ENCODE results near the gene SLC7A5.
"Not testable (repeated sequence)": the region's sequence is repeated elsewhere in the genome, so short reads cannot be mapped to it uniquely, and the experiment has no call there.

Gene SLC7A5

DNA sequence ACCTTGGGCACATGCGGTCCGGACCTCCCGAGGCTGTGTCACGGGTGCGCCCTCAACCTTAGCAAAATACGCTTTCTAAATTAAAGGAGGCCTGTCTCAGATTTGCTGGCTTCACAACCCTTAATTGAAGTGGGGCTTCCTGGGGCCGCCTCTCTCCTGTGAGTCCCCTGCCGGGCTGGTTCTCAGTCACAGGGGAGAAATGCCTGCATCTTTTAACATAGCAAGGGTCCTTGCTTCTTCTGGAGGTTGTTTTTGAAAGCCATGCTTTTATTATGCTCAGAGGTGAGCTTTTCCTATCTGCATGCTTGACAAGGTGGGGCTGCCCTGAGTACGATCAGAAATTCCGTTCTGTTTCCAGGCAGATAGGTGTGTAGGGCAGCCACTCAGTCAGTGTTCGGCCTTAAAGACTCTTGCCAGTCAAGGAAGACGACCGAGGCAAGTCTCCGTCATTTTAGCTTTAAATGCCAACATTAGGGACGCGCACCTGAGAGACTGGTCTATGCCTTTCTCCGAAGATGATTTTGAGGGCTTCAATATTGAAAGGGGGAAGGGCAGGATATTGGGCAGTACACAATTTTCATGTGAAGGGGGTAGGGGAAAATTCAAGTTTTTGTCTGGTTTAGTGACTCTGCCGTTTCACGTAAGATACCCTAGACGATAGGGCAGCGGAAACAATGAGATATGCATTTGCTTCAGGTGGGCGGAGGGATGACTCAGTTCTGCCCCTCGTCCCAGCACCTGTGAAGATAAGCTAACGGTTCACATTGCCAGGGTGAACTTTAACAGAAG lies 5.5 kb upstream of the SLC7A5 start:
- POLR2A ChIA-PET (ENCODE audit: low non-redundant PET) = no interaction called here

DNA sequence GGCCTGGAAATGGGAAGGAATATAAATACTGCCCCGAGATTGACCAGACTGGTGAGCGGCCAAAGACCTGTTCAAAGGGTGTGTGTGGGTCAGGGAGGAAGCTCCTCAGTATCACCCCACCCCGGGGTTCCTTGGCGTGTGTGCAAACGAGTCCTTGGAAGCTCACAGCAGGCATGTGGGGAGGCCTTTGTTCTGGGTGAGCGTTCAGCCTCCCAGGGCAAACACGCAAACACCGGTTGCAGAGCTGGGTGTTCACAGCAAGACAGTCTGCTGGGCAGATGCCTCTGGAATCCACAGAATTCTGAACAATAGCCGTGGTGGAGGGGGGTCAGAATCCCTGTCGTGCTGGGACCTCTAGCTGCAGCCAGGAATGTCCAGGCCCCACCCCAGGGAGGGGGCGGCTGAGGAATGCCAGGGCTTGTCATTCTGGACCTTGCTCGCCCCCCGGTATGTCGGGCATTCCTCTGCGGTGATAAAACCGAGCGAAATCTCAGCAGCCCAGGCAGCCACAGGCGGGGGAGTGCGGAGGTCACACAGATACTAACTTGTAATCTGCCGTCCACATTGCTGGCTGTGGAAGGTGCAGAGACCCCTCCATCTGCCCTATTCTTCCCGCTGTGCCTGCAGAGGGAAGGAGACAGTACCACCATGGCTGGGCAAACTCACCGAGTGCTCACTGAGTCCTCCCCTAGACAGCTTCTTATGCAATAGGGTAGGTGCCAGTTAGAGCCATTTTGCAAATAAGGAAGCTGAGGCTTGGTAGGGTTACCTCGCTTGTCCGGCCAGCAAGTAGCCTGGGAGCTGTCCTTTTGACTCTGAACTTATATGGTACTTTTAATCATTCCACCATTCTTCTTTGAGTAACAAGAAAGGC lies 1.3 kb upstream of the SLC7A5 start:
- ChIA-PET POLR2A (ENCODE audit: low non-redundant PET) (interaction anchor here (0.6 kb wide), 1 partner anchor 46 kb away, joined by 4 read pairs; no protein-coding TSS in a partner anchor), CTCF (interaction anchor here (0.7 to 7.7 kb wide), 18 partner anchors 18 to 567 kb away, joined by 3 to 53 read pairs (median 5); no protein-coding TSS in a partner anchor)
- DNase-seq (ENCODE audit: low spot score) = peak; percentile 87
- peak overlapping the region; percentile 99 for H3K27ac ChIP-seq

More for the DNA sequence above, 5.5 kb upstream of the SLC7A5 start:
- no peak overlapping the region for H3K27ac ChIP-seq
- TF ChIP-seq, protein P1, sequence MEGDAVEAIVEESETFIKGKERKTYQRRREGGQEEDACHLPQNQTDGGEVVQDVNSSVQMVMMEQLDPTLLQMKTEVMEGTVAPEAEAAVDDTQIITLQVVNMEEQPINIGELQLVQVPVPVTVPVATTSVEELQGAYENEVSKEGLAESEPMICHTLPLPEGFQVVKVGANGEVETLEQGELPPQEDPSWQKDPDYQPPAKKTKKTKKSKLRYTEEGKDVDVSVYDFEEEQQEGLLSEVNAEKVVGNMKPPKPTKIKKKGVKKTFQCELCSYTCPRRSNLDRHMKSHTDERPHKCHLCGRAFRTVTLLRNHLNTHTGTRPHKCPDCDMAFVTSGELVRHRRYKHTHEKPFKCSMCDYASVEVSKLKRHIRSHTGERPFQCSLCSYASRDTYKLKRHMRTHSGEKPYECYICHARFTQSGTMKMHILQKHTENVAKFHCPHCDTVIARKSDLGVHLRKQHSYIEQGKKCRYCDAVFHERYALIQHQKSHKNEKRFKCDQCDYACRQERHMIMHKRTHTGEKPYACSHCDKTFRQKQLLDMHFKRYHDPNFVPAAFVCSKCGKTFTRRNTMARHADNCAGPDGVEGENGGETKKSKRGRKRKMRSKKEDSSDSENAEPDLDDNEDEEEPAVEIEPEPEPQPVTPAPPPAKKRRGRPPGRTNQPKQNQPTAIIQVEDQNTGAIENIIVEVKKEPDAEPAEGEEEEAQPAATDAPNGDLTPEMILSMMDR (conservative IDR thresholded peaks at IDR 0.05; ENCODE audit: low read depth) = no peak
- CTCF ChIA-PET = no interaction called here
- no peak for DNase-seq (ENCODE audit: low spot score)

DNA sequence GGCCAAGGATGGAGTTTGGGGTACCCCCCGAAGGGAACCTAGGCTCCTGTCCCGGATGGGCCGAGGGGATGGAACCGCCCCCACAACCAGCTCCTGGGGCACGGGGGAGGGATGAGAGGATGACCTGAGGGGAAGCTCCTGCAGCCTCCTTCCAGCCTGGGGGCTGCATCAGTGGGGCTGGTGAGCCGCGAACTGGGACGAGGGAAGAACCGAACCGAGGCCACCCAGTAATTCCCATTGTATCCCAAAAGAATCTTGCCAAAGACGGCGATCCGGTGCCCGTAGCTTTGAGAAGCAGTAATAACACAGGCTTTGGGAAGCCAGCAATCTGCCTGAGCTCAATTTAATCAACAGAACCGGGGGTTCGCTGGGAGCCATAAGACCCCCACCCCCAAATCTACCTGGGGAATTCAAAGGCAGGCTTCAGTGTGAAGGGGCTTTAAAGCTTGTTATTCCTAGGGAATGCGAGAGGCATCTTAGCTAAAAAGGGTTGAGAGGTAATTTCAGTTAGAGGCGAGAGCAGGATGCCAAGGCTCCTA lies 641 bp upstream of the SLC7A5 start:
- POLR2A ChIA-PET (ENCODE audit: low non-redundant PET) = interaction anchor here (0.9 kb wide), 1 partner anchor 23 kb away, joined by 4 read pairs; no protein-coding TSS in a partner anchor

DNA sequence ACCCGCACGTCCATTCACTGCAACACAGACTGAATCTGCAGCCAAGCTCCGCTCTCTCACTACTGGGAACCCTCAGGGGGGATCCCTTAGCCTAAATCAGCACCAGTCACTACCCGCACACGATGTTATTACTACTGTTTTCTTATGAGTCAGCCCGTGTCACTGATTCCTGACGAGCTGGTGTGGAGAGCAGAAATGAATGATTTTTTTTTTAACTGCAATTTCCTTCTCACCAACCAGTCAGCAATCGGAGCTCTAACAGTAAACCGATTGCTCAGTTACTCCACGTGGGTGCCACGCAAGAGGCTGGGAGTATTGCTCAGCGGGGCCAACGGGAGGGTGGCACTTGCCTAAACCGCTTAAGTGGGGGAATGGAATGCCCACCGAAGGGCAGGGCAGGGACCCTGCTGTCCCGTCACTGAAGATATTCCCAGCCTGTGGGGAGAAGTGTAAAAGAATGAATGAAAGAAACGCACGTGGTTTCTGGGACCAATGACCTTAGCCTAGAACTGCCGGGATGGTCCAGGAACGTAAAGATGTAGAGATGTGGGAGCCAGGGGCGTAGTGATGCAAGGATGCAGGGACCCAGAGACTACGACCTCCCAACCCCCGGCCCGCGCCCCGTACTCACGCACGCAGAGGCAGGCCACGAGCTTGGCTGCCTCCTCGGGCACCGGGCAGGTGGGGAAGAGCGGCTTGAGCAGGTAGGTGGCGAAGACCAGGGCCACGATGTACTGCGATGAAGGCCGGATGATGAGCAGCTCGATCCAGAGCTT lies 865 bp downstream of the SLC7A5 start:
- ChIA-PET CTCF (interaction anchor here (1.0 to 7.7 kb wide), 3 partner anchors 18 to 89 kb away, joined by 3 to 48 read pairs (median 3); no protein-coding TSS in a partner anchor), POLR2A (ENCODE audit: low non-redundant PET) (interaction anchor here (0.7 kb wide), 1 partner anchor 166 kb away, joined by 6 read pairs; no protein-coding TSS in a partner anchor)
- DNase-seq (ENCODE audit: low spot score) = not testable (repeated sequence)

More for the DNA sequence above, 641 bp upstream of the SLC7A5 start:
- CTCF ChIA-PET = interaction anchor here (1.0 to 7.7 kb wide), 4 partner anchors 20 to 101 kb away, joined by 3 to 53 read pairs (median 34); no protein-coding TSS in a partner anchor
- DNase-seq (ENCODE audit: low spot score) = not testable (repeated sequence)
- peak overlapping the region; percentile 99 for H3K27ac ChIP-seq

DNA sequence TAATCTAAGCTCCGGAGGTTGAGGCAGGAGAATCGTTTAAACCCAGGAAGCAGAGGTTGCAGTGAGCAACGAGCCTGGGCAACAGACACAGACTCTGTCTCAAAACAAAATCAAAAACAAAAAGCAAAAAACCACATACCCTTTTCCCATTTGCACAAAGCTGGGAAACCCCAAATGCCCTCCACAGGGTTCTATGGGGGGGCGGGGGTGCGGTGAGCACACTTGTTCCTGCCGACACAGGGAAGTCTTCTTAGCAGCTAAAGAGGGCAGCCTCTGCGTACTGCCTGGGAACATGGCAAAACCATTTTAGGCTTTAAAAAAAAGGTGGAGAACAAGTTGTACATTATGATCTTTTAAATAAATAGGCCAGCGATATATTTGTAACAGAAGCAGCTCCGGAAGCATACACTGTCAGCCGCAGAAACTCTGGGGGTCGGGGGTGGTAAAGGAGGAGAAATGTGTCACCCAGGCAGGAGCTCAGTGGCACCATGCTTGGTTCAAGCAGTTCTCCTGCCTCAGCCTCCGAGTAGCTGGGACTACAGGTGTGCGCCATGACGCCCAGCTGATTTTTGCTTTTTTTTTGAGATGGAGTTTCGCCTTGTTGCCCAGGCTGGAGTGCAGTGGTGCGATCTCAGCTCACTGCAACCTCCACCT lies 3.3 kb downstream of the SLC7A5 start:
- ChIA-PET POLR2A (ENCODE audit: low non-redundant PET) (interaction anchor here (0.8 to 1.5 kb wide), 2 partner anchors 11 to 37 kb away, joined by 3 to 4 read pairs; no protein-coding TSS in a partner anchor), CTCF (interaction anchor here (1.5 to 7.7 kb wide), 2 partner anchors 16 to 87 kb away, joined by 6 to 48 read pairs; no protein-coding TSS in a partner anchor)
- H3K27ac ChIP-seq = peak overlapping the region; percentile 99
- DNase-seq (ENCODE audit: low spot score) = not testable (repeated sequence)

More for the DNA sequence above, 865 bp downstream of the SLC7A5 start:
- H3K27ac ChIP-seq = peak overlapping the region; percentile 99

DNA sequence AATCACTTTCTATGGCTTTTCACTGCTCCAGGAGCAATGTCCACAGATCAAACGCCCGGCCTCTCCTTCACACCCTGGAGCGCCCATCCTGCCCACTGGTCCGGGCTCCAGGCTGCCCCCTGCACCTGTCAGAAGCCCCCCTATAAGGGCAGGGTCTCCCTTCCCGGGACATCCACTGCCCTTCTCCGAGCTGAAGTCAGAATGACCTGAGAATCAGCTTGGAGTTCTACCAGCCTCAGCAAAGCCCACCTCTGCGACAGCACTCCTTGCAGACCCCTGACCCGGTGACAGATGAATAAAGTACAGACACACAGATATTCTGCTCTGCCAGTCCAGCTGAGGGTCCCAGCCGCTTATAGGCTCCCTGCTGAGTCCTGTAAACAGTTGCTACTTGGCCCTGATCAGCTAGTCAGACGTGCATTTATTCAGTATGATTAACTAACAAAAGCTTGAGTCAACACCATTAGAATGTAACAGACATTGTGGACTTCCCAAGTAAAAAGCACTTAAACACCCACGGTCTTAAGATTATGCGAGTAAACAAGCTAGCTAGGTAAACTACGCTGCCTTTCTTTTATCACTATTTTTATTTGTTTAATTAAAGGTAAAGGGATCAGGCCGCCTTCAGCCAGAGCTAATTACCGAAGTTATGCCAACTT lies 4.8 kb downstream of the SLC7A5 start:
- DNase-seq (ENCODE audit: low spot score) = no peak
- TF ChIP-seq, protein P1 (conservative IDR thresholded peaks at IDR 0.05; ENCODE audit: low read depth) = no peak
- H3K27ac ChIP-seq = peak overlapping the region; percentile 98
- ChIA-PET POLR2A (ENCODE audit: low non-redundant PET) (interaction anchor here (0.6 kb wide), 1 partner anchor 19 kb away, joined by 3 read pairs; no protein-coding TSS in a partner anchor), CTCF (interaction anchor here (7.7 kb wide), 1 partner anchor 14 kb away, joined by 48 read pairs; no protein-coding TSS in a partner anchor)

DNA sequence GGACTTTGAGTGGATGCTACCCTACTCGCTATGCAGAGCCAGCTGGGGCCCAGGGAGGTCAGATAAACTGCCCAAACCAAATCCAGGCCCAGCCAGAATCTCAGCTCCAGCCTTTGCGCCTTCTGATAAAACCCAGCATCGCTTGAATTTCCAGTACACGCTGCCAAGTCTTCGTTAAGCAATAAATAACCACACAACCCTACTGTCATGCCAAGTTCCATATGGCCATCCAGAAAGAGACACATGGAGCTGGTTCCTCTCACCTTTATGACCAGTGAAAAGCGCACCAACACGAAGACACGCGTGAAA lies 6.0 kb downstream of the SLC7A5 start:
- H3K27ac ChIP-seq = peak overlapping the region; percentile 98
- POLR2A ChIA-PET (ENCODE audit: low non-redundant PET); DNase-seq (ENCODE audit: low spot score); CTCF ChIA-PET: not testable (repeated sequence)

DNA sequence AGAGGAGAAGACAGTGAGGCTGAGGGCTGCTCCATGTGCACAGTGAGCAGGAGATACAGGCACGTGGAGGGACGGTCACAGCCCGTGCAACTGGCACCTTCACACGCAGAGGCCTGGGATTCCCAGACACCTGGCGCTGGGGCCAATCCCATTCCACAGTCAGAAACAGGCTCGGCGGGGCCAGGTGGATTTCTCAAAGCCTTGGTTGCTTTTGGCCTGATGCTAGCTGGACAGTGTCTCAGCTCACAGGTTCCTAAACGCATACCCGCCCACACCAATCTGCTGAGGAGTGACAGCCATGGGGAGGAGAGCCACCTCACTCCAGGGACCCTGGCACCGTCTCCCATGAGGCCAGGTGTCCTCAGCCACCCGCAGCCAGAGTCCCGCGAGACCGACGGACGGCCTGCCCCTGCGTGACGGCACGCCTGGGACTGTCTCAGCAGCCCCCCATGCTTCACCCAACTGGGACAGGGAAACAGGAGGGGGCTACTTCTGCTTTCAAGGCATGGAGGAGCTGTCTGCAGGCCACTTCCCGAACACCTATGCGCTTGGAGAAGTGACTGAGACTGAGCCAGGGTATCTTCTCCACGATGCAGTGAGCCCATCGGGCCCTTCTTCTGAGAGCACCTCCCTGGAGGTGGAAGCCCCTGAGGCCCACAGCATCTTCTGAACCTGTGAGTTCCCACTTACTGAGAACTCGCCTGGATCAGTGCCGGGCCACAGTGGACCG lies 6.5 kb downstream of the SLC7A5 start:
- peak overlapping the region; percentile 98 for H3K27ac ChIP-seq
- CTCF ChIA-PET; DNase-seq (ENCODE audit: low spot score); POLR2A ChIA-PET (ENCODE audit: low non-redundant PET): not testable (repeated sequence)

DNA sequence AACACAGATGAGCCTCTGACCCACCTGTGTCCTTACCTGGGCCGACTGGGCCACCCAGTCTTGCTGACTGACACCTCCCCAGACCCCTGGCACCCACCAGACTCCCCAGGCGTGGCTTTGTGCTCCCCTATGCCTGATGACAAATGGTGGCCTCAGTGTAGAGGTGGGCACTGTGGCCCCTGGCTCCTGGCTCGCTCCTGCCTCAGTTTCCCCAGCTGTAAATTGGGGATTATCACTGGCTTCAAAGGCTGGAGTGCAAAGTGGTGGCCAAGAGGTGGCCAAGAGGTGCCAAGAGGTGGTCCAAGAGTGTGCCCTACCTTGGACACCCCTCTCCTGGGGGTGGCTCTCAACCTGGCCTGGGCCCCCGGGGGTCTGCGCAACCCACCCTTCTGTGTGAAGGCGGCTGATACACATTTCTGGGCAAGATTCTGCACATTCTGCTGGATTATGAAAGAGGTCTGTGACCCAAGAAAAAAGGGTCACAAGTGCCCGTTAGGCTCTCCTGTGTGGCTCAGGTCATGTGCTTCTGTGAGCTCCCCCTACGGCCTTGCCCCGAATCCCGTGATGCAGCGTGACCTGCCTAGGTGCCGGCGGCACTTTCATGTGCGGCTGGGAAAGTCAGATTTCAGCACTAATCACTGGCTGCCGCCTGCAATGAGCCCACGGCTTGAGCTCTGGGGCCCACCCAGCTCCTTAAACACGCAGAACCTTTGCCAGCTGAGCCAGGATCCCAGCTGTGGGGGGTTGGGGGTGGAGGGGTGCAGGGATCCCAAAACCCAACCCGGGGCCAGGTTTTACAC lies 7.8 kb downstream of the SLC7A5 start:
- CTCF ChIA-PET = interaction anchor here (0.6 kb wide), 1 partner anchor 12 kb away, joined by 3 read pairs; no protein-coding TSS in a partner anchor
- peak overlapping the region; percentile 98 for H3K27ac ChIP-seq
- DNase-seq (ENCODE audit: low spot score); POLR2A ChIA-PET (ENCODE audit: low non-redundant PET): not testable (repeated sequence)
